GM12874 (cell line): ENCODE results near the gene TLE5.

Experiments
- CTCF ChIP-seq: IDR thresholded peaks from 2 replicates; pipeline ENCODE4 v1.5.1; 2011; ENCODE audit warnings: low read depth, mild to moderate bottlenecking, control low read depth, low read length, moderate library complexity; ENCODE audit not compliant: insufficient read depth

TLE5 gene

GRCh38 chr19:3065675-3066357 lies 3.5 kb upstream of the TLE5 start:
- no peak for TF ChIP-seq CTCF

GRCh38 chr19:3064011-3064330 lies 1.7 kb upstream of the TLE5 start:
- no peak for TF ChIP-seq CTCF

GRCh38 chr19:3061182-3062161 lies 823 bp downstream of the TLE5 start:
- TF ChIP-seq CTCF, result peak; percentile 50; the same call in 1 of the 2 replicates

GRCh38 chr19:3060857-3061181 lies 1.5 kb downstream of the TLE5 start:
- no peak for TF ChIP-seq CTCF

- TF ChIP-seq CTCF, result no peak
Observed at GRCh38 chr19:3059653-3060052, 2.6 kb downstream of the TLE5 start.

GRCh38 chr19:3058821-3059314 lies 3.4 kb downstream of the TLE5 start:
- no peak for TF ChIP-seq CTCF

GRCh38 chr19:3058009-3058820 lies 4.1 kb downstream of the TLE5 start:
- no peak for TF ChIP-seq CTCF
